ENCODE data around the gene ATP7B.
"Not testable (repeated sequence)": the region's sequence is repeated elsewhere in the genome, so short reads cannot be mapped to it uniquely, and the experiment has no call there.

ATP7B gene

GRCh38 chr13:52010890-52011631, at the start of gene ATP7B:
Gene ATP7B (minus strand): TSS chr13:52011450. CDS start chr13:52011337, 113 bp downstream.
- DNase-seq, result peak in 5 of 51 donors; percentile 33 to 45 (median 44)

- no peak for DNase-seq
These were observed 42.2 kb upstream of the ATP7B start for GRCh38 chr13:52053460-52053859.

- DNase-seq, result no peak
These were observed 40.1 kb upstream of the ATP7B start for GRCh38 chr13:52051400-52051799.

- DNase-seq, result no peak
These were observed 37.3 kb upstream of the ATP7B start for GRCh38 chr13:52048516-52048915.

GRCh38 chr13:52047463-52047862, 36.2 kb upstream of the ATP7B start:
- DNase-seq, result no peak

GRCh38 chr13:52043675-52044074, 32.4 kb upstream of the ATP7B start:
- DNase-seq, result no peak

- DNase-seq, result no peak
These were observed 24.8 kb upstream of the ATP7B start for GRCh38 chr13:52036037-52036436.

- DNase-seq, result no peak
These were observed 23.5 kb upstream of the ATP7B start for GRCh38 chr13:52034616-52035226.

GRCh38 chr13:52033039-52033438, 21.8 kb upstream of the ATP7B start:
- DNase-seq, result no peak

- DNase-seq, result not testable (repeated sequence)
These were observed 19.2 kb upstream of the ATP7B start for GRCh38 chr13:52030401-52030800.

- no peak for DNase-seq
These were observed 18.3 kb upstream of the ATP7B start for GRCh38 chr13:52029569-52029968.

- no peak for DNase-seq
These were observed 16.6 kb upstream of the ATP7B start for GRCh38 chr13:52027832-52028231.

- no peak for DNase-seq
These were observed 15.0 kb upstream of the ATP7B start for GRCh38 chr13:52026246-52026626.

GRCh38 chr13:52025475-52026245, 14.4 kb upstream of the ATP7B start:
- no peak for DNase-seq

GRCh38 chr13:52024481-52024880, 13.2 kb upstream of the ATP7B start, which contains the start of gene UTP14C:
Gene UTP14C (plus strand): TSS chr13:52024691. CDS start chr13:52028805, 4,114 bp downstream.
- DNase-seq, result no peak

GRCh38 chr13:52022356-52022755, 11.1 kb upstream of the ATP7B start:
- DNase-seq, result no peak

- DNase-seq, result no peak
These were observed 8.9 kb upstream of the ATP7B start for GRCh38 chr13:52020191-52020590.

GRCh38 chr13:52016296-52016695, 5.0 kb upstream of the ATP7B start:
- DNase-seq, result no peak

GRCh38 chr13:52012512-52012836, 1.2 kb upstream of the ATP7B start:
- DNase-seq, result no peak

GRCh38 chr13:52011632-52012511, 622 bp upstream of the ATP7B start, which contains the start of gene ALG11:
Gene ALG11 (plus strand): TSS chr13:52012398. CDS start chr13:52012419, 21 bp downstream.
- DNase-seq, result peak; percentile 81 to 99 (median 97)

GRCh38 chr13:52009946-52010345, 1.3 kb downstream of the ATP7B start:
- no peak for DNase-seq
